Prostate gland (tissue), 2 donors: ENCODE measurements around the gene ECE2. TPM values are rescaled to one million over a fixed set of nuclear protein-coding genes. Genes with fewer than 3 reads are reported as not detected.

ENCODE experiments used
- DNase-seq: peaks from one replicate; pipeline ENCODE4 v3.0.0-alpha.2; 2019; ENCODE audit warnings: low spot score
- H3K27ac ChIP-seq, 2 donors: fragments of 200-600 bp; sonication (generic); 2 replicates each; pipeline ENCODE4 v1.5.1; 2017 to 2019
- H3K27me3 ChIP-seq: fragments of 200-600 bp; sonication (generic); replicated peaks from 2 replicates; pipeline ENCODE4 v1.5.1; 2019; ENCODE audit not compliant: insufficient read depth
- H3K36me3 ChIP-seq, 2 donors: fragments of 200-600 bp; sonication (generic); 1 replicate in 1 of 2; 2 replicates in 1 of 2; pipeline versions ENCODE4 v1.5.1 to v1.8.1; 2017 to 2019
- H3K4me1 ChIP-seq: fragments of 200-600 bp; sonication (generic); replicated peaks from 2 replicates; pipeline ENCODE4 v1.5.1; 2019
- H3K4me3 ChIP-seq, 2 donors: fragments of 200-600 bp; sonication (generic); 2 replicates each; pipeline ENCODE4 v1.5.1; 2017 to 2019
- H3K9me3 ChIP-seq: fragments of 200-600 bp; sonication (generic); 2 replicates; pipeline ENCODE4 v1.5.1; 2017
- POLR2A ChIP-seq: fragments of 450-650 bp; IDR thresholded peaks from one replicate; pipeline ENCODE4 v1.6.1; 2016; ENCODE audit warnings: antibody characterized with exemption, mild to moderate bottlenecking
- POLR2AphosphoS5 ChIP-seq: sonication (generic); formaldehyde crosslinking; IDR thresholded peaks from one replicate; pipeline ENCODE4 v1.6.1; 2017; ENCODE audit warnings: antibody characterized with exemption
- WGBS: methylation state at CpG from one replicate; pipeline ENCODE4 v1.1.5; 2018; 5-methylcytosine and 5-hydroxymethylcytosine counted together
- intact Hi-C: fragments of 100-400 bp; cut with DNase I; formaldehyde crosslinking; loops from one replicate; pipeline ENCODE4 v1.14.2; 2022
- total RNA-seq, 2 donors: library from RNA; depleted of rRNA; stranded (reverse); fragments of >200 nt; gene quantifications; one replicate each; pipeline ENCODE4 v1.1.0, GENCODE V29; 2016
- TF ChIP-seq, protein P1 (sequence below), 4 experiments: fragments of 200-600 bp in 2 of 4; fragments of 450-650 bp in 2 of 4; sonication (generic) in 2 of 4; IDR thresholded peaks; 1 replicate in 3 of 4; 2 replicates in 1 of 4; pipeline ENCODE4 v1.5.1; 2016 to 2019; ENCODE audit warnings: antibody characterized with exemption in 4 of 4, mild to moderate bottlenecking in 2 of 4, moderate library complexity in 2 of 4

ECE2 gene
- total RNA-seq, 2 donors from 2014 or later, result 0.57 TPM; not detected in 1

DNA sequence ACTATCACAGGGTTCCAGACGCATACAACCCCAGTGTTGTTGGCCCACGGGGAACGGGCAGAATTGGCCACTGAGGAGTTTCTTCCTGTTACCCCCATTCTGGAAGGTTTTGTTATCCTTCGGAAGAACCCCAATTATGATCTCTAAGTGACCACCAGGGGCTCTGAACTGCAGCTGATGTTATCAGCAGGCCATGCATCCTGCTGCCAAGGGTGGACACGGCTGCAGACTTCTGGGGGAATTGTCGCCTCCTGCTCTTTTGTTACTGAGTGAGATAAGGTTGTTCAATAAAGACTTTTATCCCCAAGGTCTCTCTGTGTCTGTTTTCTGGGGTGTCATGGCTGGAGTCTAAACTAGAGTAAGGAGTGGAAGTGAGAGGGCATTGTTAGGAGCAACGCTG is 32.9 kb downstream of the ECE2 start:
- no peak overlapping the region for H3K4me3 ChIP-seq
- H3K4me1 ChIP-seq, result no peaks in the 10 kb centered on the region
- no peak for DNase-seq
- WGBS, result 65% methylated on average over 7 of the region's 7 CpGs
- H3K9me3 ChIP-seq, result no peaks in the 10 kb centered on the region
- intact Hi-C loops, result no loop called here
- TF ChIP-seq POLR2A, result no peak
- TF ChIP-seq POLR2AphosphoS5, result no peak
- TF ChIP-seq, protein P1, sequence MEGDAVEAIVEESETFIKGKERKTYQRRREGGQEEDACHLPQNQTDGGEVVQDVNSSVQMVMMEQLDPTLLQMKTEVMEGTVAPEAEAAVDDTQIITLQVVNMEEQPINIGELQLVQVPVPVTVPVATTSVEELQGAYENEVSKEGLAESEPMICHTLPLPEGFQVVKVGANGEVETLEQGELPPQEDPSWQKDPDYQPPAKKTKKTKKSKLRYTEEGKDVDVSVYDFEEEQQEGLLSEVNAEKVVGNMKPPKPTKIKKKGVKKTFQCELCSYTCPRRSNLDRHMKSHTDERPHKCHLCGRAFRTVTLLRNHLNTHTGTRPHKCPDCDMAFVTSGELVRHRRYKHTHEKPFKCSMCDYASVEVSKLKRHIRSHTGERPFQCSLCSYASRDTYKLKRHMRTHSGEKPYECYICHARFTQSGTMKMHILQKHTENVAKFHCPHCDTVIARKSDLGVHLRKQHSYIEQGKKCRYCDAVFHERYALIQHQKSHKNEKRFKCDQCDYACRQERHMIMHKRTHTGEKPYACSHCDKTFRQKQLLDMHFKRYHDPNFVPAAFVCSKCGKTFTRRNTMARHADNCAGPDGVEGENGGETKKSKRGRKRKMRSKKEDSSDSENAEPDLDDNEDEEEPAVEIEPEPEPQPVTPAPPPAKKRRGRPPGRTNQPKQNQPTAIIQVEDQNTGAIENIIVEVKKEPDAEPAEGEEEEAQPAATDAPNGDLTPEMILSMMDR (IDR thresholded peaks at IDR 0.05), result no peak
- H3K27ac ChIP-seq, result no peak overlapping the region
- H3K36me3 ChIP-seq, result peaks cover 7 to 27% of the 10 kb centered on the region in 2 donors
- no peaks in the 10 kb centered on the region for H3K27me3 ChIP-seq

DNA sequence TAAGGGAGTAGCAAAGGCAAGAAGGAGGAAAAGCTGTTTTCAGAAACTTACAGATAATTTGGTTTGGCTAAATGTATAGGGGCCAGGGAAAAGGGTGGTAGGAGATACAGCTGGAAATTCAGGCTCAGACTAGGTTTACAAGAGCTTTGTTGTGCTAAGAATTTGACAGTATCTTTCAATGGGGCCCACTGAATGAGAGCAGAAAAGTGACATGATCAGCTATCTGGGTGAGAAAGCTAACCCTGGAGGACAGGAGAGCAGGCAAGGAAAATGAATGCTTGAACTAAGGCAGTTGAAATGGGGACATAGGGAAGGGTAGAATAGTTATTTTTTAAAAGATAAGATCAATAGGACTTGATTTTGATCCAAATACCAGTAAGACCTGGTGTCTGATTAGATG is 35.8 kb downstream of the ECE2 start:
- peaks cover 0 to 21% of the 10 kb centered on the region in 2 donors for H3K36me3 ChIP-seq
- H3K4me1 ChIP-seq, result peaks cover 5% of the 10 kb centered on the region
- no peak for DNase-seq
- H3K27ac ChIP-seq, result no peak overlapping the region
- H3K4me3 ChIP-seq, result no peak overlapping the region
- TF ChIP-seq, protein P1 (IDR thresholded peaks at IDR 0.05), result no peak
- TF ChIP-seq POLR2AphosphoS5 (no peak), POLR2A (no peak)
- no peaks in the 10 kb centered on the region for H3K9me3 ChIP-seq
- intact Hi-C loops, result no loop called here
- H3K27me3 ChIP-seq, result no peaks in the 10 kb centered on the region

DNA sequence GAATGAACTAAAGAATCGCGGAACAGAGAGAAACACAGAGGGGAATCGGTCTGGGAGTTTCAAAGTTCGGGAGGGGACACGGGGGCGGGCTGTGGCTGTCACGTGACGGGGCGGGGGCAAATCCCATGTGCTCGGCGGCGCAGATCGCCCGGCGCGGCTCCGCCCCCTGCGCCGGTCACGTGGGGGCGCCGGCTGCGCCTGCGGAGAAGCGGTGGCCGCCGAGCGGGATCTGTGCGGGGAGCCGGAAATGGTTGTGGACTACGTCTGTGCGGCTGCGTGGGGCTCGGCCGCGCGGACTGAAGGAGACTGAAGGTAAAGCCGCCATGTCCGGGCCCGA is 38.5 kb downstream of the ECE2 start, which contains the start of gene EIF4G1:
EIF4G1 (plus strand) TSS at position 244 of the 337 bp plus-strand sequence. CDS start 1,191 bp downstream, outside the sequence.
- Histone ChIP-seq H3K36me3 (no peaks in the 10 kb centered on the region), H3K9me3 (no peaks in the 10 kb centered on the region), H3K27ac (peak within 1 kb of the TSS; percentile 93 to 96), H3K4me1 (peaks cover 14% of the 10 kb centered on the region), H3K27me3 (no peaks in the 10 kb centered on the region), H3K4me3 (peak within 1 kb of the TSS; percentile 59 to 67)
- WGBS, result under 1% methylated on average over 37 of the region's 40 CpGs
- peak; percentile 93 for DNase-seq
- TF ChIP-seq POLR2AphosphoS5 (peak; percentile 71), POLR2A (peak; percentile 71)
- TF ChIP-seq, protein P1 (IDR thresholded peaks at IDR 0.05), result no peak
- intact Hi-C loops, result loop anchor here (2.0 kb wide), 1 partner anchor 16 kb away; the partner anchor contains the start of gene PSMD2

DNA sequence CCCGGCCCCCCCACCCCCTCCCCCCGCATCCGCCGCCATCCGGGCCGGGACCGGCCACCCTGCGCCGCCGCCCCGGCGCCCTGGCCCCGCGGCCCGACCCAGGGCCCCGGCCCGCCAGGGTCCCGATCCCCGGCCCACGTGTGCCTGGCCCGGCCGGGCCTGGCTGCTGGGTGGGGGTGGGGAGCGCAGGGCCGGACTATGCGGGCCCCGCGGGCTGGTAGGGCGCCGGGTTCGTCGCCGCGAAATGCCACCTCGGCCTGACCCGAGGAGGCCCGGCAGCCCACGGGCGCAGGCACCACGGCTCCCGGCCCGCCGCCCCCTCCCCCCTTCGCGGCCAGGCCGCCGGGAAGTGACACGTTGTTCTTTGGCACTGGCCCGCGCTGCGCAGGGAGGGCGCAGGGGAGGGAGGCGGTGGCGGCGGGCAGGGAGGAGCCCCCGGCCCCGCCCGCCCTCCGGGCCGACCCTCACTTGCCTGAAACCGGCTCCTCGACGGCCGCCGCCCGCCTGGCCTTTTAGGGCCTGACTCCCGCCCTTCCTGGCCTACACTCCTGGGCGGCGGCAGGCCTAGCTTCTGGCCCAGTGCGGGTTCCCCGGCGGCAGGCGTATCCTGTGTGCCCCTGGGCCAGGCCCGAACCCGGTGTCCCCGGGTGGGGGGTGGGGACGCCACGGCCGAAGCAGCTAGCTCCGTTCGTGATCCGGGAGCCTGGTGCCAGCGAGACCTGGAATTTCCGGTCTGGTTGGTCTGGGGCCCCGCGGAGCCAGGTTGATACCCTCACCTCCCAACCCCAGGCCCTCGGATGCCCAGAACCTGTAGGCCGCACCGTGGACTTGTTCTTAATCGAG is 39.1 kb downstream of the ECE2 start:
- DNase-seq, result peak; percentile 69
- WGBS, result under 1% methylated on average over 73 of the region's 89 CpGs
- Histone ChIP-seq H3K4me3 (peak overlapping the region; percentile 59 to 67), H3K4me1 (peaks cover 19% of the 10 kb centered on the region), H3K9me3 (no peaks in the 10 kb centered on the region), H3K36me3 (no peaks in the 10 kb centered on the region), H3K27ac (peak overlapping the region; percentile 93 to 96), H3K27me3 (no peaks in the 10 kb centered on the region)
- intact Hi-C loops, result loop anchor here (2.0 to 5.0 kb wide), 2 partner anchors 16 to 47 kb away; partner anchors contain the start of genes CLCN2, POLR2H and PSMD2
- TF ChIP-seq POLR2AphosphoS5, result peak; percentile 42
- peak; percentile 39 for TF ChIP-seq POLR2A
- TF ChIP-seq, protein P1 (IDR thresholded peaks at IDR 0.05), result no peak
